GM18499 (cell line): Measurements from ENCODE around the gene ATP2B1.
A peak's percentile ranks its signal among the peaks of the same experiment; 100 is the strongest.

Experiments
- ATAC-seq: cut with Tn5 transposase; IDR thresholded peaks from one replicate; pipeline ENCODE4 v1.9.1; 2021; ENCODE audit warnings: moderate number of reproducible peaks; ENCODE audit not compliant: insufficient read depth, unreplicated experiment

The ATP2B1 gene

DNA sequence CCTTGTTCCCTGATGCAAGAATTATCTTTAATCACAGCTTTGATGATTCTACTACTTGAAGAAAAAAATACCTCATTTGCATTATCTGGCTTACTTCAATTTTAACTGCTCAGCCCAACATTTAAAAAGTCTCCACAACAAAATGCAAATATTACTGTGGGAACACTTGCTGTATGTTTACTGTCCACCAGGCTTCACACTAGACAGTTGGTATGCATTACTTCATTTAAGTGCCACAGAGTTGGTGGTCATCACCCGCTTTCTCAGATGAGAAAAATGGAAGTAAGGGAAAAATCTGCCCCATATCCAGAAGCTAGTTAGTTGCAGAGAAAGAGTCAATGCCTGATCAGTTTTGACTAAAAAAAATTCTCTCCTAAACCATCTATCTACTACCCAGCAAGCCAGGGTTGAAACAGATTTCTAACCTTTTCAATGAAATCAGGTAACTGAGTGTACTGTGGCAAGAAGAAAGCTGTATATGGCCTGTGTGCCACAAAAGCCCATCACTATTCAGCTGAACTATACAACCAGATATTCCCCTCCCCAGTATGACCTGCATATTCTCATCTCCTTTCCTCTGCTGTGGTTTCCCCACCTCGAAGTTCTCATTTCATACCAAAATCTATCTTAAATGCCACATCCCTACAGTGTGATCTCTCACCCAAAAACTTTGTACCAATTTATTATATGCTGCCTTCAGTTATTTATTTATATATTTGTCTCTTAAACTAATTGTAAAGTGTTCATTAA lies 90.3 kb downstream of the ATP2B1 start:
- ATAC-seq = no peak

DNA sequence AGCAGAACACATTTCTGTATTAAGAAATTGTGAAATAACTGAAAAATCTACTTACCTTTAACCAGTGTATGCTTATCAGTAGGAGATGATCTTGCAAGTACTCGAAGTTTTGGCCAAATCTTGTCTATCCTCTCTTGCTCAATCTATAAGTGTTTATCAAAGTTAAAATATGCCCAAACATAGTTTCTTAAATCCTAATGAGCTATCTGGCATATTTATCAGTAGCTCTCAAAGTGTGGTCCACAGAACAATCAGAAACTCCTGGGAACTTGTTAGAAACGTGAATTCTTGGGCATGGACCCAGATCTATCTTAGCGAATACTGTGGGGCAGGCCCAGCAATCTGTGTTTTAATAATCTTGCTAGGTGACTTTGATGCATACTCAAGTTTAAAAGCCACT lies 98.3 kb downstream of the ATP2B1 start:
- ATAC-seq = no peak

DNA sequence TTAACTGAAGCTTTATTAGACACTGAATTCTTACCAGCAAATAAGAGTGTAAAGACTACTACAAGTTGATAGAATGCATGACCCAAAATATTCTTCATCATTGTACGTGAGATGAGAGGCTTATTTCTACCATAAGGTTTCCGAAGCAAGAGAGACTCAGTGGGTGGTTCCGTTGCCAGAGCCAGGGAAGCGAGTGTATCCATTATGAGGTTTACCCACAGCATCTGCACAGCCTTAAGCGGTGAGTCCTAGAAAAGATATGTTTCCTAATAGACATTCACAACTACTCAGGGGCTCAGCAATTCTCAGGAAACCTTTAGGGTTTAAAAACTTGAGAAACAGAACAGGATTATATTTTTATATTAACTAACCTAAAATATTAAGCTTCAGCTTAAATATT lies 105.0 kb downstream of the ATP2B1 start:
- no peak for ATAC-seq

DNA sequence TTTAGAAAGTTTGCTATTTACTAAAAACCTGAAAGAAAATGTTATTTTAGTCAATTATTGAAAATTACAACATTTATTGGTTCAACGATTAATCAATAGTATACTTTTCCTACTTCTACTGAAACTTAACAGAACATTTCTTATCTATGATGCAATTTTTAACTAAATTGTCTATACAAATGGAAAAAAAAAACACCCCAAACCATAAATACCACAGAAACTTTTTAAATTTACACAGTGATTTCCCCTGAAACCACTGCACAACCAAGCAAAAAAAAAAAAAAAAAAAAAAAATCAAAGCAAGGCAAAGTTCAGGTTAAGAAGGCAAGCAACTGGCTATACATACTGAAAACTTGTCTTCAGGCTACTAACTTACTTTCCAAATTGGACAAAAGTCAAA lies 110.9 kb downstream of the ATP2B1 start:
- ATAC-seq = peak; percentile 56

DNA sequence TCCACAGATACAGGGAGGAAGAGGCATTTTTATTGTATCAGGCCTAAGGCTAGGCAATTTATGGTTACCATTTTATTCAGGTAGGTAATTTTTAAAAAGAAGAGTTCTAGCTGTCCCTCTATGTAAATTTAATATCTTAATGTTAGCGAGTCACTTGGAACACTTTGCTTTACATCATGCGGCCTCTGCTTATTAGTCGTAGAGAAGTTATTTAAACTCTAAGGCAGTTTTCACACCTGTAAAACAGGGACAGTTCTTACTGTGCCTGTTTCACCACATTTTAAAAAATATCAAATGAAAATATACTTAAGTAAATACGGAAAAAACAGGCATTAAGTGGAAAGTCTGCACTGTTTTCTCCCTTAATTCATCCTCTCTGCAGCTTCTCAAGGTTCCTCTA lies 111.4 kb downstream of the ATP2B1 start:
- no peak for ATAC-seq

DNA sequence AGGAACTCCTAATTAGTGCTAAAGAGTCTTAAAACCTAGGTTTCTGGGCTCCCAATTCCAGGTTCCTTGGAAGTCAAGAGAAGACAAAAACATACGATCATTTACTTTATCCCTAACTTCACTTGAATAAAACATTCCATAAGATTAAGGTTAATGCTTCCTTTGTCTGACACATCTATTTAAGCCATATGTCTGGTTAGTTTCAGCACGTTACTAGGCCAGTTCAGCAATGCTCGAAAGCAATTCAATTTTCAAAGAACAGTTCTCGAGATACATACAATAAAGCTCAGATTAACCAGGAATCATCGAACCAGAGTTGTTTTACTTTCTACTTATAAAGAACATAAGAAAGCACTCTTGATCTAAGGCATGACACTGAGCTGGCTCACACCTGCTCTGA lies 114.8 kb downstream of the ATP2B1 start:
- no peak for ATAC-seq

DNA sequence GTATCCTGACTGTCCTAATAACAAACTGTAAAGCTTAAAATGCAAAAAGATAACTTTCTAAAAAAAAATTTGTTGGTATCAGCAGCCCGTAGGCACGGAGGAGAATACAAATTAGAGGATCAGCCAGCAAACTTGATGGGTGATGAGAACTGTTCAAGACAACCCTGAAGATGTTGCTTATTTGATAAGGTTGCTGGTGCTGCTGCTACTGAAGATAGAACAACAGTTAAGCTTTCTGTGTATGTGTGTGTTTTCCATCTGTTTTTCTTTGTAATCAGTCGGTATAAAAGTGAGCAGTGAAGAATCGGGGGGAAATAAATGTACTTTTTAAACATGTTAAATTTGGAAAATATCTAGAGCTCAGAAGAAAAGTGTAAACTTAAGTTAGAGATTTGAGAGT lies 115.4 kb downstream of the ATP2B1 start:
- no peak for ATAC-seq

DNA sequence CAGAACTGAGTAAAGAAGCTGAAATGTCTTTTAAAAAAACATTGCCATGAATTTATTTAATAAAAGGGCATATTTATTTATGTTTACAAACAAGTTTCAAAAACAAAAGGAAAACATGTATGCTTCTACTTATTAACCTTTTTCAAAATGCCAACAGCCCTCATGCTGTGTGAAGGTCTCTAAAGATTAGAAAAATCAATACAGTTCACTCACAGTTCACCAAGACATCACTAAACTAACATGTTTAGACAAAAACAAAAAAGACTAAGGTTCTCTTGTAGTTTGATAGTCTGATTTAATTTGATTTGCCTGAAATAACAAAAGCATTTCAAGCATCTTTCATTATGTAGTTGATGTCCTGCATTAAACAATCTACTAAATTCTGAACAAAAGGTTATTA lies 118.9 kb downstream of the ATP2B1 start:
- no peak for ATAC-seq

DNA sequence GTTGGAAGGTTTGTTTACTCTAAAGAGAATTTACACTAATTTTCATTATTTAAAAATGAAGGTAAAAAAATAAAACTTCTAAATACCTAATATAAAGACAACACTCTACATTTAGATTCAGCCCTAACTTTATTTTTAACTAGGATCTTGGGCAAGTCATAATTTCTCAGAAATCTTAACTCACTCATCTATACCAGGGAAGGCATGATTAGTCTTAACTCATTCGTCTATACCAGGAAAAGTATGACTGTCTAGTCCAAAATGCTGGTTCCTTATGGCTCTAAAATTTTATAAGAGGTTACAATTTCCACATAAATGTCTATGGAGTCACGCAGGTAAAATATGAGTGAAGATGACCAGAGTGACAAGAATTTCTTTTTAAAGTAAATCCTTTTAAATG lies 130.1 kb downstream of the ATP2B1 start:
- ATAC-seq = no peak

DNA sequence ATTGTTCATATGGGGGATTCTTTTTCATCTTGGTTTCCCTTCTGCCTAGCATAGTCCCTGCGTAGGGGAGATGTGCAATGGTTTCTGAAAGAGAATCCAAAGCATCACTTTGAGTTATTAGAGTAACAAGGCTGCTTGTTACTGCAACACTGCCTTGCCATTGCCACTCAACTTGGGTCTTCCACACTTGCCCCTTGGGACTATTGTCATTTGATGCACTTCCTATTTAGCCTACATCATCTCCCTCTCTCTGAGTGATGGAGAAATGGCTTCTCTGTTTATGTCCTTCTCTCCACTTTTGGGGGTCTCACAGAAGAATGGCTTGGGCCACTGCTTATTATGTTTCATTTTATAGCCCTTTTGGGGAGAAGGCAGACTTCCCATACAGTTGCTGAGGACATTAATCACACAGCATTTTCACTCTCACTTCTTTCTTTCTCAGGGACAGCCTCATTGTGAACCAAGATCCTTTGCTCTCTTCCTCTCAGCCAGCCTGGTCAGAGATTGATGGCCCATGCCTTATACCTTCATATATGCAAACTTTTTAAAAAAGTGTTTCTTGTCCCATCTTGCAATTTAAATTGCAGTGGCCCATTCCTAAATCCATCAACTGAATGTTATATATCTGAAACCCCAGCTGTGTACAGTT lies 131.9 kb downstream of the ATP2B1 start:
- no peak for ATAC-seq

DNA sequence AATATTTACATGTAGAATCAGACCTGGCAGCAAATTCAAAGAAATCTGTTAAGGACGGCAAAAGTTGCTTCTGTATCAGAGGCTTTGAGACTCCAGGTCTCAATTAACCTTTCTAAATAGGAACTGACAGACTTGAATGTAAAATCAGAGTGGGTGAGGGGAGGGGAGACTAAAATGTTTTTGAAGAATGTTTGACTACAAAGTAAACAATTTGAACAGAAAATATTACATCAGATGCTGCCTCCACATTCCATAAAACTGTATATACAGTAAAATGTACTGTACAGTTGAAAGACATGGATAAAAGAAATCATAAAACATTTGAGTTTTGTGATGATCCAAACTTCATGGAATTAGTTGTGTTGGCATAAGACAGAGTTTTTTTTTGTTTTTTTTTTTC lies 133.3 kb downstream of the ATP2B1 start:
- ATAC-seq = no peak

DNA sequence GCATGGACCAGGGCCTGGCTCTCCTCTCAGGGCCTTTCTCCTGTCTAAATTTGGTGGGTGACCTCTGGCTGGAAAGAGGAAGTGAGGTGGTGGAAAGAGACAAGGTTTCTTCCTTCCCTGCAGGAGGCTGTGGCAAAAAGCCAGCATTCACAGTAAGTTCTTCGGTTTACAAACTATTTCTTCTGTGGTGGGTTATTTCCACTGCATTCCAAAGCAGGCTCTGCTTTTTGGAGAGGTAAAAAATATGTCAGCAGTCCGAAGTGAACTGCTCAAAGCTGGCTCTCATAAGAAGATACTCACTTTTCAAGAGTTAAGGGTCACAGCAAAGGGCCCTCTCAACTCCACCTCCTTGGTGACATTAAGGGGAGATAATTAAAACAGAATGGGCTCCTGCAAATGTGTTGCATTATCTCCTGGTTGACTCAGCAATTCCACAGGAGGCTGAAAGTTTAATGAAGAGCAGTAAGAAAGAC lies 133.9 kb downstream of the ATP2B1 start:
- no peak for ATAC-seq

DNA sequence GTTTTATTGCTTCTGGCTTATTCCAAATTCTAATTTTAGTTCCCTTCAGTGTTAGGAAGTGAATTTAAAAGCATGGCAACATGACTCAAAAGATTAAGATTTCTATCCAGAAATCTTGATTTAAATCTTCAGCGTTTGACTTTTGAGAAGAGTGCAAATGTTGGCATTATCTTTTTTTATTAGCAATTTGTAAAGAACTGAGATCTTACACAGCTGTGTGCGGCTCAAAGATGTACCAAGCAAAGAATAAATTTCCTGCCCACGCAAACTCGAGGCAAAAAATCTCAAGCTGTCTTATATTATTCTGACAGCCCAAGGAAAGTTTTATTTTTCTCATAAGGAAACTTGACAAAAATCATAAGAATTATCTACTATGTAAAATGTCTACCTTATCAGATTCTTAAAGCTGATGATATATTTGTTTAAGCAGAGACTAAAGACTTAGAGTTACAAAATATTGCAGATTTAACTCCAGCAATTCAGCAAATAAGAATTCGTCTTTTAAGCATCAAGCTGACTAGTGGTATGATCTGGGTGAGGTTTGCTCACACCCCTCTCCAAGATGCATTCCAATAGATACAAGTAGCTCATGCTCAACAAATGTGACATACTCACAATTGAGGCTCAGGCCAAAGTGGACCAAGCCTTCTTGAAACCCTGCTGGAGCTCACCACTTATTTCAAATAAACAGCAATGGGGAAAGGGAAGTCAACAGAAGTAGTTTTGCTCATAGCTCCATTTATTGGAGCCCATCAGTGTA lies 135.4 kb downstream of the ATP2B1 start:
- ATAC-seq = no peak

DNA sequence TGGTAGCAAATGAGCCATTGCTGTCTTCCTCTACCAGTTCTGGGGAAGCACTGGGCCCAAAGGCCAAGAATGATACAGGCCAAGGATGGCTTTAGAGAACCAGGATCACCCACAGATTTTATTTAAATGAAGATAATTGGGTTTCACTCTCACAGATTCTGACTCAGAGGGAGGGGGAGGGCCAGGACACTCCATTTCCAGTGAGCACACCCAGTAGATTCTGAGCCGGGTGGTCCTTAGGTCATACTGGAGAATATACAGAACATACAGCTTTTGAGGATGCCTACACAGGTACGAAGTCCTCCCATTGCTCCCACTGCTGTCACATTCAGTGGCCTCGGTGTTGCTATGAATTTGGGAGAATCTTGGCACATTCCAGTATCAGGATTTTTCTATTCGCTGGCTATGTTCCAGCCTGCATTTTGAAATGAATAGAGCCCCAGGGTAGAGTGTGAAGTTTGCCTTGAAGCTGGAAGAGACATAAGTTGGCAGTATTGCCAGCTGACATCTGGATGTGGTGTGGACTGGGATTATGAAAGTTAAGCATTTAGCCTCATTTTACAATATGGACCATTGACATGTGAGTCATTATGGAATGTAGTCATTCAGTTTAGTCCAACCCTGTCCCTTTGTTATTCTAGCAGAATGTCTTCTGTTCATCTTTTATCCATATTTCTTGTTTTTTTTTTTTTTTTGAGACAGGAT lies 137.0 kb downstream of the ATP2B1 start:
- ATAC-seq = no peak

DNA sequence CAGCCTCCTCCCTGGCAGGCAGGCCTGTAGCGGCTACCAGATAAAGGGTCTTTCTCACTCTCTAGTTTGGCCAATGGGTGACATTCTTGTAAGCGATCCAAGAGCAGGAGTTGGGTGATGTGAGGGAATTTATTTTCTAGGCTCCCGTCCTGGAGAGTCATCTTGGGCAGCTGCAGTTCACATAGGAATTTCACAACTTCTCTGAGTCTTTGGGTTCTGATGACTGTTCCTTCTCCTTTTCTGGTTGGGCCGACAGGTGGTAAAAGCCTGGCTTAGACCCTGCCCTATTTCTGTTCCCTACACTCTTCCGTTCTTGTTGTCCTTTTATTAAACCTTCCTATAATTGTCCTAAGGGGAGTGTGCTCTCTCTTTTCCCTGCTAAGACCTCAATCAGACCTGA lies 140.2 kb downstream of the ATP2B1 start:
- no peak for ATAC-seq

DNA sequence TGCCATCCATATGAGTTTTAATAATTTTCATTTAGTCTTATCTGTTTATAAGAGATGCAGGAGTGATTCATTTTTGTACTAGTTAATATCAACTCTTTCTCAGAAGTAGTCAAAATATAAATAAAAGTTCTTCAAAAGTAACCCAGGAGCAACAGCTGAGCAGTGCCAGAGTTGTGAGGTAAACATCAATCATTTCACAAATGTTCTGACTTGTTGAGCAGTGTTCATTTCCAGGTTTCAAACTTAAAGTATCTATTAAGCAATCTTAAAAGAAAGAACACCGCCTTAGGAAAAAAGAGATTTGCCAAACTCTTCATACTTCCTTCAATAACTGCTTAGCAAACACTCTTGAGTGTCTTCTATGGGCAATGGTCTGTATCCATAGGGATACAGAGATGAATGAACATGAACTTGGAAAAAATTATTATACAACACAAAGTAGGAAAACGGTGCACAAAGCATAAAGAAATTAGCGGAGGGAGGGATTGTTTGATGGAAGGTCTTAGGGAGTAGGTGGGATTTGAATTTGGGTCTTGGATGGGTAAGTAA lies 140.9 kb downstream of the ATP2B1 start:
- ATAC-seq = no peak

DNA sequence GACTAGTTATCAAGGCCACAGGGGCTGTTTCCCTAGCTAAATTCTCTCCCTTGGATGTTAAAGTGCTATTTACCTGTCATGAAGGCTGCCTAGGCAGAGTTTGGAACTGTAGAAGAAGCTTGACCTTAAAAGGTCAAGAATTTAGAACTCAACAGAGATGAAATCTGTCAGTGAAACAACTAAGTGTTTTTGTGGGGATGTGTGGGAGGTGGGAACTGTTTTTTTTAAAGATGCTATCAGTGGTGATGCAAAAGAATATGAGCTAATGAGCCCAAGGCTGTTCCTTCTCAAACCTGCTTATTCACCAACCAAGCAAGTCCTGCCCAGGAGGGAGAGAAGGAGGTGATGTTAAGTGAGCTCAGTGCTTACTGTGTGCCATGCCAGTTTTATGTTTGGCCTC lies 142.0 kb downstream of the ATP2B1 start:
- ATAC-seq = no peak

DNA sequence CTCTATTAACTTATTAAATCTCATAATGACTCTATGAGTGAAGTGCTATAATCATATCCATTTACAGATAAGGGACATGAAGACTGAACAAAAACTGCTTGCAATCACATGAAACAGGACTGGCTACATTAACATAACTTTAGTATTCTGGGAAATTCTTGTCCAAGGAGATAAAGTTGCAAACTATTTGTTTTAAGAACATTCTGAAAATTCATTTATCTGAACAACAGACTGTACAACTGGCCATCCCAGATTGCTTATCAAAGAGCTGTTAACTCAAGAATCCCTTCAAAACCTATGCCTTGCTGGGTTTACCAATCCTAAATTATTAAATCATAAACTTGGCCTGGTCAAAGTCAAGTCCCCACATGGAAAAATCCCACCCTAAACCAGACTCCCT lies 143.6 kb downstream of the ATP2B1 start:
- ATAC-seq = no peak

DNA sequence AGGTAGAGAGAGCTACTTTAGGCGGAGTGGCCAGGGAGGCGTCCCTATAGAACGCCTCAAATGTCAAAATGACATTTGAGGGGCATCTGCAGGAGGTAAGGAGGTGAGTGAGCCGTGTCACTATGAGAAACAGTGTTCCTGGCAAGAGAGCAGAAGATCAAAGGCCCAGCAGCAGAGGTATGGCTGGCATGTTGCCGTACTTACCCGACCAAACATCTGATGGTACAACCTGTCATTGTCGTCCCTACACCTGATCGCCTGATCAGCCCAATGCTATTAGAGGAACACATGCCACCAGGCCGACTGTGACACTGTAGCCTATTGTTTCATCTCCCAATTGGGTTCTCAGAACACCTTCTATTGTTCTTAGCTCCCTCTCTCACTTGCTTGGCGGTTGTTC lies 148.9 kb downstream of the ATP2B1 start:
- no peak for ATAC-seq

DNA sequence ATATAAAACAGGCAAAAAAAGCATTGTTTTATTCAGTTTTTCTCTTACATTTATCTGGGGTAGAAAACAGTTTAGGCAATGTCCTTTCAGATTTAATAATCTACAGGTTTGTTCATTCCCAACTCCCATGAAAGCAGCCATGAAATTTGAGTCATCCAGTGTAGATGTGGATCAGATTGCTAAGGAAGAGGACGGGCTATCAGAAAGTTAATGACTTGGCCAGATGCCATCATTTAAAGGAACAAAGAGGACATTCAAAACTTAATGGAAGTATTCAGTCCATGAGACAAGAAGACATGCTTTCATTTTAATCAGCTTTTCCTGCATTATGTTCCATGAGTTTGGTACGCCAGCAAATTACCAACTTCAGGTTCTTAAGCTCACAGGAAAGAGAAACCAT lies 151.7 kb downstream of the ATP2B1 start:
- no peak for ATAC-seq

DNA sequence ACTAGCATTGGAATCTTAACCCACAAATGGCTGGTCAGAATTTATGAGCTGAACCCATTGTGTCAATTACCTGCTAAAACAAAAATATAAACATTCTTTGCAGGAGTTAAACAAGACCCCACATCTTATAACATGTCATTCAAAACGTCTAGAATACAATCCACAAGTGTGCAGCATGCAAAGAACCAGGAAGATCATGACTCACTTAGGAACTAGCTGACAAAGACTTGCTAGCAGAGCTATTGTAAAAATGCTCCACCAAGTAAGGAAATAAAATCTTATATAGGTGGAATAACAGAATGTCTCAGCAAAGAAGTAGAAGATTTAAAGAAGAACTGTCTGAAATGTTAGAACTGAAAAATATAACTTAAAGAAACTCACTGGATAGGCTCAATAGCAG lies 156.3 kb downstream of the ATP2B1 start:
- no peak for ATAC-seq
